Ishikawa (cell line): ENCODE data around the gene MLN.

ENCODE experiments used
- CEBPB ChIP-seq: IDR thresholded peaks from 2 replicates; pipeline ENCODE4 v1.6.1; 2012
- CREB1 ChIP-seq: IDR thresholded peaks from 2 replicates; pipeline ENCODE4 v1.6.1; 2012; ENCODE audit warnings: low read depth
- EGR1 ChIP-seq: IDR thresholded peaks from 2 replicates; pipeline ENCODE4 v1.6.1; 2012
- EP300 ChIP-seq: IDR thresholded peaks from 2 replicates; pipeline ENCODE4 v1.6.1; 2012; ENCODE audit warnings: borderline replicate concordance
- FOXM1 ChIP-seq: IDR thresholded peaks from 2 replicates; pipeline ENCODE4 v1.6.1; 2012; ENCODE audit warnings: low read depth, borderline replicate concordance
- NFIC ChIP-seq: IDR thresholded peaks from 2 replicates; pipeline ENCODE4 v1.6.1; 2012
- RAD21 ChIP-seq: IDR thresholded peaks from 2 replicates; pipeline ENCODE4 v1.6.1; 2012; ENCODE audit warnings: low read depth
- TAF1 ChIP-seq: IDR thresholded peaks from 2 replicates; pipeline ENCODE4 v1.6.1; 2012; ENCODE audit warnings: low read depth, mild to moderate bottlenecking
- TCF12 ChIP-seq: IDR thresholded peaks from 2 replicates; pipeline ENCODE4 v1.6.1; 2012; ENCODE audit warnings: low read depth
- TEAD4 ChIP-seq: IDR thresholded peaks from 2 replicates; pipeline ENCODE4 v1.6.1; 2012
- USF1 ChIP-seq: IDR thresholded peaks from 2 replicates; pipeline ENCODE4 v1.6.1; 2012
- YY1 ChIP-seq: IDR thresholded peaks from 2 replicates; pipeline ENCODE4 v1.6.1; 2012; ENCODE audit warnings: low read depth
- ZBTB7A ChIP-seq: IDR thresholded peaks from 2 replicates; pipeline ENCODE4 v1.6.1; 2012; ENCODE audit warnings: low read depth
- TF ChIP-seq, protein P1 (sequence below): IDR thresholded peaks from 2 replicates; pipeline ENCODE4 v1.6.1; 2012
- TF ChIP-seq, protein P2 (sequence below): IDR thresholded peaks from 2 replicates; pipeline ENCODE4 v1.6.1; 2012; ENCODE audit warnings: low read depth, mild to moderate bottlenecking

MLN gene

GRCh38 chr6:33783781-33784520 lies 19.9 kb downstream of the MLN start:
- TF ChIP-seq YY1 (no peak), FOXM1 (no peak), RAD21 (no peak), TAF1 (no peak), NFIC (no peak), EP300 (no peak), CREB1 (no peak), TEAD4 (no peak), TCF12 (no peak), ZBTB7A (no peak), EGR1 (no peak), CEBPB (no peak), USF1 (no peak)
- TF ChIP-seq, protein P1, sequence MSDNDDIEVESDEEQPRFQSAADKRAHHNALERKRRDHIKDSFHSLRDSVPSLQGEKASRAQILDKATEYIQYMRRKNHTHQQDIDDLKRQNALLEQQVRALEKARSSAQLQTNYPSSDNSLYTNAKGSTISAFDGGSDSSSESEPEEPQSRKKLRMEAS = no peak
- TF ChIP-seq, protein P2, sequence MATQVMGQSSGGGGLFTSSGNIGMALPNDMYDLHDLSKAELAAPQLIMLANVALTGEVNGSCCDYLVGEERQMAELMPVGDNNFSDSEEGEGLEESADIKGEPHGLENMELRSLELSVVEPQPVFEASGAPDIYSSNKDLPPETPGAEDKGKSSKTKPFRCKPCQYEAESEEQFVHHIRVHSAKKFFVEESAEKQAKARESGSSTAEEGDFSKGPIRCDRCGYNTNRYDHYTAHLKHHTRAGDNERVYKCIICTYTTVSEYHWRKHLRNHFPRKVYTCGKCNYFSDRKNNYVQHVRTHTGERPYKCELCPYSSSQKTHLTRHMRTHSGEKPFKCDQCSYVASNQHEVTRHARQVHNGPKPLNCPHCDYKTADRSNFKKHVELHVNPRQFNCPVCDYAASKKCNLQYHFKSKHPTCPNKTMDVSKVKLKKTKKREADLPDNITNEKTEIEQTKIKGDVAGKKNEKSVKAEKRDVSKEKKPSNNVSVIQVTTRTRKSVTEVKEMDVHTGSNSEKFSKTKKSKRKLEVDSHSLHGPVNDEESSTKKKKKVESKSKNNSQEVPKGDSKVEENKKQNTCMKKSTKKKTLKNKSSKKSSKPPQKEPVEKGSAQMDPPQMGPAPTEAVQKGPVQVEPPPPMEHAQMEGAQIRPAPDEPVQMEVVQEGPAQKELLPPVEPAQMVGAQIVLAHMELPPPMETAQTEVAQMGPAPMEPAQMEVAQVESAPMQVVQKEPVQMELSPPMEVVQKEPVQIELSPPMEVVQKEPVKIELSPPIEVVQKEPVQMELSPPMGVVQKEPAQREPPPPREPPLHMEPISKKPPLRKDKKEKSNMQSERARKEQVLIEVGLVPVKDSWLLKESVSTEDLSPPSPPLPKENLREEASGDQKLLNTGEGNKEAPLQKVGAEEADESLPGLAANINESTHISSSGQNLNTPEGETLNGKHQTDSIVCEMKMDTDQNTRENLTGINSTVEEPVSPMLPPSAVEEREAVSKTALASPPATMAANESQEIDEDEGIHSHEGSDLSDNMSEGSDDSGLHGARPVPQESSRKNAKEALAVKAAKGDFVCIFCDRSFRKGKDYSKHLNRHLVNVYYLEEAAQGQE = no peak

- TF ChIP-seq CREB1 (no peak), CEBPB (no peak), USF1 (no peak), EGR1 (no peak), RAD21 (no peak), YY1 (no peak), ZBTB7A (no peak)
- TF ChIP-seq, protein P2 = no peak
These were observed 21.2 kb downstream of the MLN start for GRCh38 chr6:33782561-33782960.

GRCh38 chr6:33781131-33781975 lies 22.4 kb downstream of the MLN start:
- no peak for TF ChIP-seq USF1
- TF ChIP-seq TCF12 = peak; percentile 97
- TF ChIP-seq FOXM1 = peak; percentile 89
- no peak for TF ChIP-seq TAF1
- peak; percentile 97 for TF ChIP-seq EP300
- TF ChIP-seq YY1 = peak; percentile 68; the same call in 1 of the 2 replicates
- peak; percentile 89 for TF ChIP-seq NFIC
- TF ChIP-seq RAD21 = no peak
- TF ChIP-seq CEBPB = no peak
- peak; percentile 100 for TF ChIP-seq TEAD4
- TF ChIP-seq, protein P2 = no peak
- peak; percentile 95 for TF ChIP-seq ZBTB7A
- no peak for TF ChIP-seq EGR1
- TF ChIP-seq, protein P1 = peak; percentile 81
- no peak for TF ChIP-seq CREB1
